Stimulated activated CD8-positive, alpha-beta memory T cell treated with anti-CD3 and anti-CD28 coated beads, Interleukin-12 subunit alpha, Interleukin-12 subunit beta, amount 100 ng/mL, for 24 hours (primary cell): ENCODE data around the gene NFATC3.
"Not testable (repeated sequence)": the region's sequence is repeated elsewhere in the genome, so short reads cannot be mapped to it uniquely, and the experiment has no call there.

Experiments used
- DNase-seq: peaks from one replicate; pipeline ENCODE4 v3.0.0-alpha.2; 2020; ENCODE audit errors: extremely low read depth

Gene NFATC3

DNA sequence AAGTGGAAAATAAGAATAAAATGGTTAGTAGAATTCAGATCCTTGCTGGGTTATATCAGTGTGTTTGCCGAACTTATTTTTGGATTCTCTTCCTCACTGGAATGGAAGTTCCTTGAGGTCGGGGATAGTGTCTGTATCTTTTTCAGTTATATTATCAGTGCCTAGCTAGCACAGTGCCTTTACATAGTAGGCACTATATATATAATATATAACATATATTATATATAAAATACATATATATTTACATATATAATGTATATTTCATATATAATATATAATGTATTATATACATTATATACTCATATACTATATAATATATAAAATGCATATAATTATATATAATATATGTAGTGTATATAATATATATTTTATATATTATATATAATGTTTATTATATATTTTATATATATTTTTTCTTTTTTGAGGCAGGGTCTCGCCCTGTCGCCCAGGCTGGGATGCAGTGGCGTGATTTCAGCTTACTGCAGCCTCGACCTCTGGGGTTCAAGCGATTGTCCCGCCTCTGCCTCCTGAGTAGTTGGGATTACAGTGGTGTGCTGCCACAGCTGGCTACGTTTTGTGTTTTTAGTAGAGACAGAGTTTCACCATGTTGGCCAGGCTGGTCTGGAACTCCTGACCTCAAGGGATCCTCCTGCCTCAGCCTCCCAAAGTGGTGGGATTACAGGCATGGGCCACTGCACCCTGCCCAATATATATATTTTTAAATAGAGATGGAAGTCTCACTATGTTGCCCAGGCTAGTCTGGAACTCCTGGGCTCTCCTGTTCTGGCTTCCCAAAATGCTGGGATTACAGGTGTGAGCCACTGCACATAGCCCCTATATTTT, 3.2 kb downstream of the NFATC3 start:
- no peak for DNase-seq

DNA sequence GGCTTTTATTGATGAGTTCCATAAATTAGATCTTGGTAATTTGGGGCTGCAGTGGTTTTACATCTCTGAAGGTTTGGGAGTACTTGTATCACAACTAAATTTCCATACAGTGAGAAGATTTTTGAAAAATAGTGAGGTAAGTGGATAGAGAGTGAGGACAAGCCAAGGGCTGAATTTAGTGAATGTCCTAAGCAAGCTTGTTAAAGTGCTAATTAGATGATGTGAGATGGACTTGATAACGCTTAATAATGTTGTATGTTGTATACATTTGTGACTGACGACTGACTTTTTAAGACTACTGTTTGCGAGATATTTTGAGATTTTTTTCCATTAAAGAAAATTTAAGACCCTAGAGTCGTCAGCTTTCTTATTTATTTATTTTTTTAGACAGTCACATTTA, 3.9 kb downstream of the NFATC3 start:
- DNase-seq = no peak

DNA sequence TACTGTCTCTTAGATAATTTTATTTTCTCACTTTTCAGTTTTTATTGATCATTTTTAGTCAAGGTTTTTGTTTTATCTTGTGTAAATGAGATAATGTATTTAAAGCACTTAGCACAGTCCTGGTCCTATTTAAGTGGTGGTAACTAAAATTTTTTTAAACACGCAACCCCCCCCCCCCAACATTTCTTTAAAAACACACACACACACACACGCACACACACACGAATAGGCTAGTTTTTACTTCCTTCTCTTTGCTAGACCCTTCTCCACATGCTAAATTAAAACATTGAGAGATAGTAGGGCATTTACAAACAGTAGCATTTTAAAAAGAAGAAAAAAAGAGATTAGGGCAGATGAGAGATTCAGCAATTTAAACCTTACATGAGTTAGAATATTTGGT, 5.0 kb downstream of the NFATC3 start:
- DNase-seq = no peak

DNA sequence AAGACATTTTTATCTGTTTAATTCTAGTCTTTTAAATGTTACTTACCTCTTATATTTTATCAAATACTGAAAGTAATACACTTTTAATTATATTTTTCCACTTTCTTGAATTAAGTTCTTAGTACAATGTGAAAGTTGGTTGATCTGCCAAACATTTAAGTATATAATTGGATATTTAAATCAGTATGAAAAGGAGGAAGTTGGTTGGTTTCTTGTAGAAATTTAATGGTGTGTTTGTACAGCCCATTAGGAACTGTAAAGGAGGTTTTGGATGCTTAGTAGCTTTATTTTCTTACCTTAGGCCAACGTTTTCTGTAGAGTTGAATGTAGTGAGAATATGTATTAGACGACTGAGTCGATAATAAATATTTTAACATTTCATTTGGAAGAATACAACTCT, 5.4 kb downstream of the NFATC3 start:
- no peak for DNase-seq

DNA sequence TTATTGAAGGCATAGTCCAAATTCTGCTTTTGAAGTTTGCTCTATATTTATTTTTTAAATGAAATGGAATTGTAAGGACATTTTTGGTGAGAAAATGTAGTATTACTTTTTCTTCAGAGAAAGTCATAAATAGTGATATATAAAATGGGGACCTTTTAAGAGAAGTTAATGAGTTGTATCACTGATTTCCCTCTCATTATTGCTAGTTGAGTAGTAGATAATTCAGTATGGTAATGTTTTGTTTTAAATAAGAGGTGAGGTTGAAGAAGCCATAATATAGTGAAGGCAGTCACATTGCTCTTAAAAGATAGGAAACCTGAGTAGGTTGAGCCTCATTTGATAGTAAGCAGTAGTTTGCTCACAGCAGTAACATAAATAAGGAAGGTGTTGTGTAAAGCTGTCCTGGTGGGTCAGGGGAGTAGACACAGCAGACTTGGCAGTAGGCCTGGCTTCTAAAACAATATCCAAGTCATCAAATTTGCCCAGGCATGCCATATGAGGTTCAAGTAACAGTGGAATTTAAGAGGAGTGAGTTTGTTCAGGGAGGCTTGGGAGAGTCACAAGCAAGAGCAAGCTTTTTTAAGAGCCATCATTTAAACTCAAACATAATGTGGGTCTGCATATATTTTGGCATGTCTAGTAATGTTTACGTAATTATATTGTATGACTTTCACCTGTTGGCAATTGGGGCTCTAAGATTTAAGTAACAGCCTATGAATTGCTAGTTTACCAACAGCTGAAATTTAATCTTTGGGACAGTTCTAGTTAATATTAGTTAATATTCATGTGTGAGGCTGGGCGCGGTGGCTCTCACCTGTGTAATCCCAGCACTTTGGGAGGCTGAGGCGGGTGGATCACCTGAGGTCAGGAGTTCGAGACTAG, 6.5 kb downstream of the NFATC3 start:
- no peak for DNase-seq

DNA sequence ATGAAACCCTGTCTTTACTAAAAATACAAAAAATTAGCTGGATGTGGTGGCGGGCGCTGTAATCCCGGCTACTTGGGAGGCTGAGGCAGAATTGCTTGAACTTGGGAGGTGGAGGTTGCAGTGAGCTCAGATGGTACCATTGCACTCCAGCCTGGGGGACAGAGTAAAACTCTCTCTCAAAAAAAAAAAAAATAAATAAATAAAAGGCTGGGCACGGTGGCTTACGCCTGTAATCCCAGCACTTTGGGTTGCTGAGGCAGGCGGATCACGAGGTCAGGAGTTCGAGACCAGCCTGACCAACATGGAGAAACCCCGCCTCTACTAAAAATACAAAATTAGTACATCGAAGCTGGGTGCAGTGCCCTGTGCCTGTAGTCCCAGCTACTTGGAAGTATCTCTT, 7.1 kb downstream of the NFATC3 start:
- not testable (repeated sequence) for DNase-seq

DNA sequence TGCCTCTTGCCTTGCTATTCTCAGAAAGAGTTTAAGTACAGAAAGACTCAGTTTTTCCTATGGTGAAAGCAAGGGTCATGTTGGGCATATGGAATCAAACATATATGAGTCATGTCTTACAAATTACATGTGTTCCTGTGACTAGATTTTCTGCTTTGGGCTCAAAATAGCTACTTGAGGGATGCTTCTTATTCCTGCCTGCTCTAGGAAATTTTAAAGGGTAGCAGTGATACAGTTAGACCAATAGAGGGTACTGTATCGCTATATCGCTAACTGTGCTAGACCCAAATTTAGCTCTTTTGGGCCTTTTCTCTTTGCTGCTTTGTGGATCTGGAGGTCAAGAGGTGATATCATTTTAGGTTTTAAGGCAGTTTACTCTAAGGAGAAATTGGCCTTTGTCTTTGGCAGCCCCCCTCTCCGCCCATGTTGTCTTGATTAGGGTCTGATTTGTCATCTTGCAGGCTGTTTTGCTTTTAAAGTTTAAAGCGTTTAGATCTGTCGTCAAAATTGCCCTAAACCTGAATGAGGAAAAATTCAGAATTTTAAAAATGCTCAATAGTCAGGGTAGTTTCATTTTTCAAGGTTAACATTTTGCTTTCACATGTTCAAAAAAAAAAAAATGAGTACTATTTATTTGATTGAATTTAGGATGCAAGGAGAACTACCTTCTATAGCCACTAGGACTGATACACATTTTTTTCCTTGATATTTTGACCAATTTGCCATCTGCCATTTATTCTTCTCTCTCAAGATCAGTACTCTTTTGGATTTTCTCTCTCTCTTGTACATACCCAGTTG, 8.8 kb downstream of the NFATC3 start:
- DNase-seq = no peak

DNA sequence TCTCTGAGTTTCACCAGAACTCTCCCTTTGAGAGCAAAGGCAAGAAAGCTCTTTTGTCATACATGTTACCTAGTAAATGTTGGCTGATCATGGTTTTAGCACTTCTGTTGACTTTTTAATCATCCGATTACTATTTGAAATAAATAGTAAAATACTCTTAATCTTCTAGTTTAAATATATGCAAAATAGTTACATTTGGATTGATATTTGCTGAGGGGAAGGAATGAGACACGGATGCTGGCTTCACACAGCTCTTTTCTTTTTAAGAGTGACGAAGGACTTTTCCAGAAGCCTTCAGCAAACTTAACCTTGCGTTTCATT, 9.4 kb downstream of the NFATC3 start:
- no peak for DNase-seq

DNA sequence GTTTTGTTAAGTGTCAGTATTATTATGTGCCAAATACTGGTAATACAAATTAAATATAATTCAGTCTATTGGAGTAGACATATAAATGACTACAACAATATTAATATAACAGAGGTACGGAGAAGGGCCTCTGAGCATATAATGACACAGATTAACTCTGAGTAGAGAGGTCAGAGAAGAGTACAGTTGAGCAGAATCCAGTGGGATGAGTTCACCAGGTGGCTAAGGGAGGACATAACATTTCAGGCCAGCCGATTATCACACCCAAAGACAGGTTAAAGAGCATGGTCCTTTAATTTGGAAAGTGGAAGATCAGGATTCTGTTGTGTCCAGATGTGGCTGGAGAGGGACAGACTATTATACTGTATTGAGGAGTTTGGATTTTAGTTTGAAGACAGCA, 11.3 kb downstream of the NFATC3 start:
- no peak for DNase-seq

DNA sequence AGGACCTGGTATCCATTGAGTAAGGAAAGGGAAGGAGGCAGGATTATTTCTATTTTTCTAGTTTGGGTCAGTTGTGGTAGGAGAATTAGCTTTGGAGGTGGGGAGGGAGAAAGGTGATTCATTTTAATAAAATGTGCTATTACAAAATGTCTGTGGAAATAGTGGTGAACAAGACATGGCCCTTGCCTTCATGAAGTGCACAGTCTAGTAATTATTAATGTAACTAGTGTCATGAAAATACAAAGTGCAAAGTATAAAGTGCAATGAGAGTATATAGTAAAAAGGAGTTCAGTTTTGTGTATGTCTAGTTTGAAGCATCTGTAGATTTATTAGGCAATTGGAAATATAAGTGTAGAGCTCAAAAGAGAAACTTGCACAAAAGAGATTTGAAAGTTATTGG, 11.9 kb downstream of the NFATC3 start:
- DNase-seq = no peak

DNA sequence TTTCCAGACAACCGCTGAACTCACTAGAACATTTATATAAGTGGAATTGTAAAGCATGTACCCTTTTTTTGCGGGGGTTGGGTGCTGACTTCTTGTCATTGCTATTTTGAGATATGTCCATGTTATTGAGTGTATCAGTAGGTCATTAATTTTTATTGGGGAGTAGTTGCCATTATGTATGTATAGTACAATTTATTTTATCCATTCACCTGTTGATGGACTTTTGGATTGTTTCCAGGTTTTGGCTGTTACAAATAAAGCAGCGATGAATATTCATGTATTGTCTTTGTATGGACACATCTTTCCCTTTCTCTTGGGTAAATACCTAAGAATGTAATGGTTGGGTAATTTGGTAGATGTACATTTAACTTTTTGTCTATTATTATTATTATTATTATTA, 12.7 kb downstream of the NFATC3 start:
- no peak for DNase-seq

DNA sequence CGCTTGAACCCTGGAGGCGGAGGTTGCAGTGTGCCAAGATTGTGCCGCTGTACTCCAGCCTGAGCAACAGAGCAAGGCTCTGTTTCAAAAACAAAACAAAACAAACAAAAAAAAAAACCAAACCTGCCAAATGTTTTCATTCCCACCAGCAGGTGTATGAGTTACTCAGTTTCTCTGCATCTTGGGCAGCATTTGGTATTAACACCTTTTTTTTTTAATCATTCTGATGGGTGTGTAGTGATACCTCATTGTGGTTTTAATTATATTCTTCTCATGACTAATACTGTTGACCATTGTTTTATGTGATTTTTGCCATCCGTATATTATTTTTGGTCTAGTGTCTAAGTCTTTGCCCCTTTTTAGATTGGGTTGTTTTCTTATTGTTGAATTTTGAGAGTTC, 15.3 kb downstream of the NFATC3 start:
- no peak for DNase-seq

DNA sequence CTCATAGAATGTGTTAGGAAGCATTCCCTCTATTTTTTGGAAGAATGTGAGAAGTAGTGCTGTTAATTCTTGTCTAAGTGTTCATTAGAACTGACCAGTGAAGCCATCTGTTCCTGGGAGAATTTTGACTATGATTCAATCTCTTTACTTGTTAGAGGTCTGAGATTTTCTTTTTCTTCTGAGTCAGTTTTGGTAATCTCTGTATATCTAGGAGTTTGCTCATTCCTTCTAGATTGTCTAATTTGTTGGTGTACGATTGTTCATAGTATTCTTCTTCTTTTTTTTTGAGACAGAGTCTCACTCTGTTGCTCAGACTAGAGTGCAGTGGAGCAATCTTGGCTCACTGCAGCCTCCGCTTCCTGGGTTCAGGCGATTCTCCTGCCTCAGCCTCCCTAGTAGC, 20.4 kb downstream of the NFATC3 start:
- no peak for DNase-seq

DNA sequence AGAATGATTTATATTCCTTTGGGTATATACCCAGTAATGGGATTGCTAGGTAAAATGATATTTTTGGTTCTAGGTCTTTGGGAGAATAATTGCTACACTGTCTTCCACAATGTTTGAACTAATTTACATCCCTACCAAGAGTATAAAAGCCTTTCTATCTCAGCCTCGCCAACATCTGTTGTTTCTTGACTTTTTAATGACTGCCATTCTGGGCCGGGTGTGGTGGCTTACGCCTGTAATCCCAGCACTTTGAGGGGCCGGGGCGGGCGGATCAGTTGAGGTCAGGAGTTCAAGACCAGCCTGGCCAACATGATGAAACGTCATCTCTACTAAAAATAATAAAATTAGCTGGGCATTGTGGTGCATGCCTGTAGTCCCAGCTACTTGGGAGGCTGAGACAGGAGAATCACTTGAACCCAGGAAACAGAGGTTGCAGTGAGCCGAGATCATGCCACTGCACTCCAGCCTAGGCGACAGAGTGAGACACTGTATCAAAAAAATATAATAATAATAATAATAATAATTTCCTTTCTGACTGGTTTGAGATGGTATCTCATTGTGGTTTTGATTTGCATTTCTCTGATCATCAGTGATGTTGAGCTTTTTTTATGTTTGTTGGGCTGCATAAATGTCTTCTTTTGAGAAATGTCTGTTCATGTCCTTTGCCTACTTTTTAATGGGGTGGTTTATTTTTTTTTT, 22.2 kb downstream of the NFATC3 start:
- not testable (repeated sequence) for DNase-seq

DNA sequence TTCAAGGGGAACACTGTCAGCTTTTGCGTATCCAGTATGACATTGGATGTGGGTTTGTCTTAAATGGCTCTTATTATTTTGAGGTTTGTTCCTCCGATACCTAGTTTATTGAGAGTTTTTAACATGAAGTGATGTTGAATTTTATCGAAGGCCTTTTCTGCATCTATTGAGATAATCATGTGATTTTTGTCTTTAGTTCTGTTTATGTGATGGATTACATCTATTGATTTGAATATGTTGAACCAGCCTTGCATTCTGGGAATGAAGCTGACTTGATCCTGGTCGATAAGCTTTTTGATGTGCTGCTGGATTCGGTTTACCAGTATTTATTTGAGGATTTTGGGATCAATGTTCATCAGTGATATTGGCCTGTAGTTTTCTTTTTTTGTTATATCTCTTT, 24.0 kb downstream of the NFATC3 start:
- DNase-seq = not testable (repeated sequence)

DNA sequence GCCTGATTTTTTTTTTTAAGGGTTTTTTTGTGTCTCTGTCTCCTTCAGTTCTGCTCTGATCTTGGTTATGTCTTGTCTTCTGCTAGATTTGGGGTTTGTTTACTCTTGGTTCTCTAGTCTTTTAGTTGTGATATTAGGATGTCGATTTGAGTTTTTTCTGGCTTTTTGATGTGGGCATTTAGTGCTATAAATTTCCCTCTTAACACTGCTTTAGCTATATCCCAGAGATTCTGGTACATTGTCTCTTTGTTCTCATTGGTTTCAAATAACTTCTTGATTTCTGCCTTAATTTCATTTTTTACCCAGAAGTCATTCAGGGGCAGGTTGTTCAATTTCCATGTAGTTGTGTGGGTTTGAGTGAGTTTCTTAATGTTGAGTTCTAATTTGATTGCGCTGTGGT, 25.4 kb downstream of the NFATC3 start:
- not testable (repeated sequence) for DNase-seq

DNA sequence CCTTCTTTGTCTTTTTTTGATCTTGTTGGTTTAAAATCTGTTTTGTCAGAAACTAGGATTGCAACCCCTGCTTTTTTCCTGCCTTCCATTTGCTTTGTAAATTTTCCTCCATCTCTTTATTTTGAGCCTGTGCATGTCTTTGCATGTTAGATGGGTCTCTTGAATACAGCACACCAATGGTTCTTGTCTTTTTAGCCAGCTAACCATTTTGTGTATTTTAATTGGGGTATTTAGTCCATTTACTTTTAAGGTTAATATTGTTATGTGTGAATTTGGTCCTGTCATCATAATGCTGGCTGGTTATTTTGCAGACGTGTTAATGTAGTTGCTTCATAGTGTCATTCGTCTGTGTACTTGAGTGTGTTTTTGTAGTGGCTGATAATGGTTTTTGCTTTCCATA, 26.2 kb downstream of the NFATC3 start:
- DNase-seq = no peak

DNA sequence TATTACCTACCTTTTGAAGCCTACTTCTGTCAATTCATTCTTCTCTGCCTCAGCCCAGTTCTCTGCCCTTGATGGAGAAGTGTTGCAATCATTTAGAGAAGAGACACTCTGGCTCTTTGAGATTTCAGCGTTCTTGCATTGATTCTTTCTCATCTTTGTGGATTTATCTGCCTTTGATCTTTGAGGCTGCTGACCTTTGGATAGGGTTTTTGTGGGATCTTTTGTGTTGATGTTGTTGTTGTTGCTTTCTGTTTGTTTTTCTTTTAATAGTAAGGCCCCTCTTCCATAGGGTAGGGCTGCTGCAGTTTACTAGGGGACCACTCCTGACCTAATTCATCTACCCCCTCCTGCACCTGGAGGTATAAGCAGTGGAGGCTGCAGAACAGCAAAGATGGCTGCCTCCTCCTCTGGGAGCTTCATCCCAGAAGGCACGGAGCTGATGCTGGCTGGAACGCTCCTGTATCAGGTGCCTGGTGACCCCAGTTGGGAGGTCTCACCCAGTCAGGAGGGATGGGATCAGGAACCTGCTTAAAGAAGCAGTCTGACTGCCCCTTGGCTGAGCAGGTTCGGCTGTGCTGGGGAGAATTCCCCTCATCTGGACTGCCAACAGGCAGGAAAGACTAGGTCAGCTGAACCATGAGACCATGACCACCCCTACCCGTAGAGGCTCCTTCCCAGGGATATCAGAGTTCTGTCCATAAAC, 28.0 kb downstream of the NFATC3 start:
- DNase-seq = no peak

DNA sequence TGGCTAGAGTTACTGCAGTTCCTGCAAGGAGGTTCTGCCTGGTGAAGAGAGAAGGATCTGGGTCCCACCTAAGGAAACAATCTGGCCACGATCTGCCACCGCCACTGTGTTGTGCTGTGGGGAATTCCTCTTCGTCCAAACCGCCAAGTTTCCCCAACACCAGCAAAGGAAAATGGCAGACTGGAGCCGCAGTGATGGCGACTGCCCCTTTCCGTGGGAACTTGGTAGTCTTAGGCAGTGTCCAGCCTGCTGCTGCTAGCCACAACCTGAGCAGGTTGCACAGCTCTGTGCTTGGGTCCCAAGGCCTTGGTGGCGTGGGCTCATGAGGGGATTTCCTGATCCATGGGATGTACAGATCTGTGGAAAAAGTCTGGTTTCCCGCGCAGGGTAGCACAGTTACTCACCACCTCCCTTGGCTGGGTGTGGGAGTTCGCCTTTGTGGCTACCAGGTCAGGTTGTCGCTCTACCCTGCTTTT, 28.6 kb downstream of the NFATC3 start:
- no peak for DNase-seq

DNA sequence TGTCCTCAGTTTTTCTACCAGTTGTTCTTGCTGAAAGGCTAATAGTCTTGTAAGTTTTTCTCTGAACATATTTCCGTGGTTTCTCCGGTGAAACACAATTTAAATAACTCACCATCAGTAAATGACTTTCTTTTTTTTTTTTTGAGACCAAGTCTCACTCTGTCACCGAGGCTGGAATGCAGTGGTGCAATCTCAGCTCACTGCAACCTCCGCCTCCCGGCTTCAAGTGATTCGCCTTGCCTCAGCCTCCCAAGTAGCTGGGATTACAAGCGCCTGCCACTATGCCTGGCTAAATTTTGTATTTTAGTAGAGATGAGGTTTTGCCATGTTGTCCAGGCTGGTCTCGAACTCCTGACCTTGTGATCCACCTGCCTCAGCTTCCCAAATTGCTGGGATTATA, 29.8 kb downstream of the NFATC3 start:
- DNase-seq = not testable (repeated sequence)

DNA sequence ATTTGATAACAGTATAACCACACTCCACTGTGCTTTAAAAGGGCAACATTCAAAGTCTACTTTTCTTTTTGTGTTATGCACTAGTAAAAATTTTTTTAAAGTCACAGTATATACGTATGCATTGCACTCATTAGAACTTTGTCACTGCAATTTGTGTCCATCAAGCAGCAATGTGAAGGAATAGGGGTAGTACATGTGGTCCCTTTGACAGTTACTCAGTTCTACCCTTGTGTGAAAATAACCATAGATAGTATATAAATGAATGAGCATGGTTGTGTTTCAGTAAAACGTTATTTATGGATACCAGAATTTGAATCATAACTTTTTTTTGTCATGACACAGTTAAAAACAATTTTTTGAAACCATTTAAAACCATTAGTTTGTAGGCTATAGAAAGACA, 30.7 kb downstream of the NFATC3 start:
- DNase-seq = no peak
